Ascending aorta (tissue), 2 donors: ENCODE results near the gene SENP8. TPM values are rescaled to one million over a fixed set of nuclear protein-coding genes. Genes with fewer than 3 reads are reported as not detected.
"Not testable (repeated sequence)": the region's sequence is repeated elsewhere in the genome, so short reads cannot be mapped to it uniquely, and the experiment has no call there.

Source experiments
- DNase-seq, 2 donors: peaks; one replicate each; pipeline ENCODE4 v3.0.0-alpha.2; 2019; ENCODE audit warnings: low spot score in 2 of 2
- H3K27ac ChIP-seq, 2 donors: fragments of 200-600 bp; sonication (generic); one replicate each; pipeline ENCODE4 v1.5.1; 2016 to 2017; ENCODE audit warnings: mild to moderate bottlenecking in 1 of 2
- H3K27me3 ChIP-seq: fragments of 200-600 bp; sonication (generic); one replicate; pipeline ENCODE4 v1.5.1; 2017
- H3K36me3 ChIP-seq, 2 donors: fragments of 200-600 bp; sonication (generic); one replicate each; pipeline ENCODE4 v1.5.1; 2016
- H3K4me1 ChIP-seq, 2 donors: fragments of 200-600 bp; sonication (generic); one replicate each; pipeline ENCODE4 v1.5.1; 2016 to 2017; ENCODE audit warnings: mild to moderate bottlenecking in 1 of 2
- H3K4me3 ChIP-seq, 2 donors: fragments of 200-600 bp; sonication (generic); one replicate each; pipeline ENCODE4 v1.5.1; 2016 to 2017; ENCODE audit warnings: mild to moderate bottlenecking in 1 of 2
- H3K9me3 ChIP-seq, 2 donors: fragments of 200-600 bp; sonication (generic); one replicate each; pipeline ENCODE4 v1.5.1; 2016
- CTCF ChIP-seq, 3 experiments: fragments of 200-600 bp in 2 of 3; fragments of 450-650 bp in 1 of 3; sonication (generic) in 2 of 3; IDR thresholded peaks; one replicate each; pipeline ENCODE4 v1.5.1; 2016 to 2019; ENCODE audit warnings: antibody characterized with exemption in 3 of 3, mild to moderate bottlenecking in 1 of 3, moderate library complexity in 1 of 3
- intact Hi-C: fragments of 100-400 bp; cut with DNase I; formaldehyde crosslinking; loops from one replicate; pipeline ENCODE4 v1.15.1; 2023
- total RNA-seq: library from RNA; depleted of rRNA; stranded (reverse); fragments of >200 nt; gene quantifications from one replicate; pipeline ENCODE4 v1.1.0, GENCODE V29; 2016

SENP8 gene
- total RNA-seq, 1 donor from 2014 or later, result 3.5 TPM

- DNase-seq, result no peak
Measured at GRCh38 chr15:72092006-72092405, 26.2 kb upstream of the SENP8 start.

GRCh38 chr15:72092691-72093090, 25.5 kb upstream of the SENP8 start:
- Histone ChIP-seq H3K36me3 (no peaks in the 10 kb centered on the region), H3K9me3 (no peaks in the 10 kb centered on the region), H3K4me3 (no peak overlapping the region), H3K27ac (no peak overlapping the region), H3K4me1 (no peaks in the 10 kb centered on the region), H3K27me3 (no peaks in the 10 kb centered on the region)
- no peak for TF ChIP-seq CTCF (IDR thresholded peaks at IDR 0.05)
- intact Hi-C loops, result no loop called here
- no peak for DNase-seq

More at GRCh38 chr15:72092006-72092405, 26.2 kb upstream of the SENP8 start:
- Histone ChIP-seq H3K4me3 (no peak overlapping the region), H3K9me3 (no peaks in the 10 kb centered on the region), H3K36me3 (no peaks in the 10 kb centered on the region), H3K27me3 (no peaks in the 10 kb centered on the region), H3K27ac (no peak overlapping the region), H3K4me1 (no peaks in the 10 kb centered on the region)
- intact Hi-C loops, result no loop called here
- no peak for TF ChIP-seq CTCF (IDR thresholded peaks at IDR 0.05)

GRCh38 chr15:72096796-72097195, 21.4 kb upstream of the SENP8 start:
- TF ChIP-seq CTCF (IDR thresholded peaks at IDR 0.05), result no peak
- intact Hi-C loops, result no loop called here
- Histone ChIP-seq H3K27me3 (no peaks in the 10 kb centered on the region), H3K27ac (no peak overlapping the region), H3K4me3 (no peak overlapping the region), H3K4me1 (no peaks in the 10 kb centered on the region), H3K9me3 (no peaks in the 10 kb centered on the region), H3K36me3 (no peaks in the 10 kb centered on the region)
- DNase-seq, result no peak

GRCh38 chr15:72098040-72098439, 20.2 kb upstream of the SENP8 start:
- no peak for DNase-seq
- no peaks in the 10 kb centered on the region for H3K27me3 ChIP-seq
- H3K9me3 ChIP-seq, result no peaks in the 10 kb centered on the region
- intact Hi-C loops, result no loop called here
- no peak overlapping the region for H3K27ac ChIP-seq
- no peaks in the 10 kb centered on the region for H3K36me3 ChIP-seq
- peaks cover 0 to under 1% of the 10 kb centered on the region in 2 donors for H3K4me1 ChIP-seq
- no peak for TF ChIP-seq CTCF (IDR thresholded peaks at IDR 0.05)
- no peak overlapping the region for H3K4me3 ChIP-seq

GRCh38 chr15:72099155-72099554, 19.0 kb upstream of the SENP8 start:
- H3K4me1 ChIP-seq, result peaks cover 0 to 8% of the 10 kb centered on the region in 2 donors
- intact Hi-C loops, result no loop called here
- H3K27me3 ChIP-seq, result no peaks in the 10 kb centered on the region
- no peak overlapping the region for H3K4me3 ChIP-seq
- H3K9me3 ChIP-seq, result no peaks in the 10 kb centered on the region
- no peak for TF ChIP-seq CTCF (IDR thresholded peaks at IDR 0.05)
- no peaks in the 10 kb centered on the region for H3K36me3 ChIP-seq
- no peak overlapping the region for H3K27ac ChIP-seq
- DNase-seq, result no peak

- H3K36me3 ChIP-seq, H3K9me3 ChIP-seq, H3K27me3 ChIP-seq, DNase-seq, intact Hi-C loops, H3K4me1 ChIP-seq, H3K4me3 ChIP-seq, H3K27ac ChIP-seq: not testable (repeated sequence)
Measured at GRCh38 chr15:72100551-72100950, 17.7 kb upstream of the SENP8 start.
